Keratinocyte (primary cell): ENCODE results near the gene ICAM4. TPM values are rescaled to one million over a fixed set of nuclear protein-coding genes. Genes with fewer than 3 reads are reported as not detected.
A peak's percentile ranks its signal among the peaks of the same experiment; 100 is the strongest.

ENCODE experiments used
- DNase-seq: peaks from one replicate; pipeline ENCODE4 v3.0.0-alpha.2; 2011; ENCODE audit warnings: low read depth, missing footprints, low spot score
- FAIRE-seq: peaks from 2 replicates; lab custom pipeline; 2011; peaks lifted over from hg19 to GRCh38; lab: Jason Lieb, UNC
- H2AFZ ChIP-seq: 2 replicates; pipeline ENCODE4 v1.6.0; 2012; ENCODE audit warnings: low read length, control low read depth, inconsistent platforms; ENCODE audit not compliant: control insufficient read depth
- H3K27ac ChIP-seq: 2 replicates; pipeline ENCODE4 v1.5.1; 2011; ENCODE audit warnings: low read length; ENCODE audit not compliant: control insufficient read depth, insufficient read depth
- H3K27me3 ChIP-seq: 3 replicates; pipeline ENCODE4 v1.6.0; 2011; ENCODE audit warnings: low read length; ENCODE audit not compliant: control insufficient read depth, insufficient read depth; ENCODE audit errors: extremely low read depth
- H3K36me3 ChIP-seq, 2 experiments: 2 replicates in 1 of 2; 3 replicates in 1 of 2; pipeline ENCODE4 v1.5.1; 2011; ENCODE audit warnings: low read length in 2 of 2, mild to moderate bottlenecking in 1 of 2; ENCODE audit not compliant: control insufficient read depth in 2 of 2, insufficient read depth in 2 of 2; ENCODE audit errors: extremely low read depth in 1 of 2
- H3K4me1 ChIP-seq: 3 replicates; pipeline ENCODE4 v1.5.1; 2011; ENCODE audit warnings: low read length; ENCODE audit not compliant: control insufficient read depth, insufficient read depth; ENCODE audit errors: extremely low read depth
- H3K4me2 ChIP-seq: 3 replicates; pipeline ENCODE4 v1.6.0; 2011; ENCODE audit warnings: low read depth, low read length; ENCODE audit not compliant: control insufficient read depth, insufficient read depth; ENCODE audit errors: extremely low read depth
- H3K4me3 ChIP-seq, 3 experiments: fragments of 200-600 bp in 1 of 3; sonication (generic) in 1 of 3; 2 replicates in 2 of 3; 3 replicates in 1 of 3; pipeline ENCODE4 v1.5.1; 2011 to 2016; ENCODE audit warnings: low read length in 3 of 3, mild to moderate bottlenecking in 3 of 3, control low read depth in 2 of 3, inconsistent platforms in 1 of 3, low read depth in 1 of 3, mixed read lengths in 1 of 3, mixed run types in 1 of 3, moderate library complexity in 1 of 3; ENCODE audit not compliant: control insufficient read depth in 2 of 3, insufficient read depth in 2 of 3; ENCODE audit errors: extremely low read depth in 1 of 3
- H3K79me2 ChIP-seq: 2 replicates; pipeline ENCODE4 v1.6.0; 2012; ENCODE audit warnings: low read length; ENCODE audit not compliant: control insufficient read depth, insufficient read depth
- H3K9ac ChIP-seq: 3 replicates; pipeline ENCODE4 v1.6.0; 2011; ENCODE audit warnings: low read length; ENCODE audit not compliant: control insufficient read depth, insufficient read depth; ENCODE audit errors: extremely low read depth
- H3K9me1 ChIP-seq: 3 replicates; pipeline ENCODE4 v1.6.0; 2011; ENCODE audit warnings: low read length; ENCODE audit not compliant: control insufficient read depth, insufficient read depth; ENCODE audit errors: extremely low read depth
- H3K9me3 ChIP-seq: 2 replicates; pipeline ENCODE4 v1.5.1; 2012; ENCODE audit warnings: low read depth, low read length; ENCODE audit not compliant: control insufficient read depth
- H4K20me1 ChIP-seq: 3 replicates; pipeline ENCODE4 v1.6.0; 2011; ENCODE audit warnings: low read length; ENCODE audit not compliant: control insufficient read depth, insufficient read depth; ENCODE audit errors: extremely low read depth
- EZH2 ChIP-seq: IDR thresholded peaks from one replicate; pipeline ENCODE4 v1.6.1; 2012; ENCODE audit warnings: inconsistent platforms, mild to moderate bottlenecking, low read length, moderate library complexity
- dilution Hi-C: fragments of 300-500 bp; cut with MboI; formaldehyde crosslinking; loops from one replicate; pipeline ENCODE4 v1.7.0; 2020; ENCODE audit warnings: low sequenced_read_pairs; ENCODE audit not compliant: extremely low pct_ligation_motif_present
- polyA plus RNA-seq, 5 experiments: library from polyadenylated mRNA; depleted of rRNA in 3 of 5; stranded (reverse) in 3 of 5; stranded (forward) in 1 of 5; unstranded in 1 of 5; fragments of >200 nt; gene quantifications; 1 replicate in 1 of 5; 2 replicates in 3 of 5; 3 replicates in 1 of 5; pipeline versions ENCODE4 v1.2.1 to v1.2.3, GENCODE V29; 2011 to 2012; ENCODE audit warnings: missing spikeins in 2 of 5, low read depth in 1 of 5, low replicate concordance in 1 of 5
- TF ChIP-seq, protein P1 (sequence below), 3 experiments: IDR thresholded peaks in 1 of 3; conservative IDR thresholded peaks in 1 of 3; optimal IDR thresholded peaks in 1 of 3; 2 replicates in 2 of 3; 3 replicates in 1 of 3; pipeline versions ENCODE3 to v1.5.1; 2011; ENCODE audit warnings: low read length in 3 of 3, mild to moderate bottlenecking in 3 of 3, moderate library complexity in 2 of 3, control low read depth in 1 of 3, inconsistent platforms in 1 of 3; ENCODE audit not compliant: insufficient read depth in 2 of 3; ENCODE audit errors: extremely low read depth in 1 of 3

The ICAM4 gene
- polyA plus RNA-seq, 1 donor (not counting 4 experiments of a cell fraction or from before 2014, with no cell fraction given), result 0.25 TPM

GRCh38 chr19:10292206-10292788 is 5.5 kb downstream of the ICAM4 start:
- Histone ChIP-seq H3K4me2 (peak overlapping the region; percentile 90), H4K20me1 (no peaks in the 10 kb centered on the region), H3K4me1 (peaks cover 24% of the 10 kb centered on the region), H3K79me2 (no peaks in the 10 kb centered on the region), H2AFZ (peak overlapping the region; percentile 36), H3K9ac (no peak overlapping the region), H3K36me3 (no peaks in the 10 kb centered on the region), H3K9me1 (no peaks in the 10 kb centered on the region), H3K9me3 (no peaks in the 10 kb centered on the region), H3K27me3 (peaks cover 90% of the 10 kb centered on the region), H3K27ac (no peak overlapping the region), H3K4me3 (peak overlapping the region; percentile 31 to 66 (median 57))
- no peak for FAIRE-seq
- TF ChIP-seq, protein P1, sequence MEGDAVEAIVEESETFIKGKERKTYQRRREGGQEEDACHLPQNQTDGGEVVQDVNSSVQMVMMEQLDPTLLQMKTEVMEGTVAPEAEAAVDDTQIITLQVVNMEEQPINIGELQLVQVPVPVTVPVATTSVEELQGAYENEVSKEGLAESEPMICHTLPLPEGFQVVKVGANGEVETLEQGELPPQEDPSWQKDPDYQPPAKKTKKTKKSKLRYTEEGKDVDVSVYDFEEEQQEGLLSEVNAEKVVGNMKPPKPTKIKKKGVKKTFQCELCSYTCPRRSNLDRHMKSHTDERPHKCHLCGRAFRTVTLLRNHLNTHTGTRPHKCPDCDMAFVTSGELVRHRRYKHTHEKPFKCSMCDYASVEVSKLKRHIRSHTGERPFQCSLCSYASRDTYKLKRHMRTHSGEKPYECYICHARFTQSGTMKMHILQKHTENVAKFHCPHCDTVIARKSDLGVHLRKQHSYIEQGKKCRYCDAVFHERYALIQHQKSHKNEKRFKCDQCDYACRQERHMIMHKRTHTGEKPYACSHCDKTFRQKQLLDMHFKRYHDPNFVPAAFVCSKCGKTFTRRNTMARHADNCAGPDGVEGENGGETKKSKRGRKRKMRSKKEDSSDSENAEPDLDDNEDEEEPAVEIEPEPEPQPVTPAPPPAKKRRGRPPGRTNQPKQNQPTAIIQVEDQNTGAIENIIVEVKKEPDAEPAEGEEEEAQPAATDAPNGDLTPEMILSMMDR (optimal IDR thresholded peaks at IDR 0.05 in 1 of 3, IDR thresholded peaks at IDR 0.05 in 1 of 3, conservative IDR thresholded peaks at IDR 0.05 in 1 of 3; ENCODE audit: extremely low read depth in 1 of 3, insufficient read depth in 2 of 3, low read length in 3 of 3), result no peak
- no peak for TF ChIP-seq EZH2
- dilution Hi-C loops, result no loop called here
- DNase-seq, result no peak

DNA sequence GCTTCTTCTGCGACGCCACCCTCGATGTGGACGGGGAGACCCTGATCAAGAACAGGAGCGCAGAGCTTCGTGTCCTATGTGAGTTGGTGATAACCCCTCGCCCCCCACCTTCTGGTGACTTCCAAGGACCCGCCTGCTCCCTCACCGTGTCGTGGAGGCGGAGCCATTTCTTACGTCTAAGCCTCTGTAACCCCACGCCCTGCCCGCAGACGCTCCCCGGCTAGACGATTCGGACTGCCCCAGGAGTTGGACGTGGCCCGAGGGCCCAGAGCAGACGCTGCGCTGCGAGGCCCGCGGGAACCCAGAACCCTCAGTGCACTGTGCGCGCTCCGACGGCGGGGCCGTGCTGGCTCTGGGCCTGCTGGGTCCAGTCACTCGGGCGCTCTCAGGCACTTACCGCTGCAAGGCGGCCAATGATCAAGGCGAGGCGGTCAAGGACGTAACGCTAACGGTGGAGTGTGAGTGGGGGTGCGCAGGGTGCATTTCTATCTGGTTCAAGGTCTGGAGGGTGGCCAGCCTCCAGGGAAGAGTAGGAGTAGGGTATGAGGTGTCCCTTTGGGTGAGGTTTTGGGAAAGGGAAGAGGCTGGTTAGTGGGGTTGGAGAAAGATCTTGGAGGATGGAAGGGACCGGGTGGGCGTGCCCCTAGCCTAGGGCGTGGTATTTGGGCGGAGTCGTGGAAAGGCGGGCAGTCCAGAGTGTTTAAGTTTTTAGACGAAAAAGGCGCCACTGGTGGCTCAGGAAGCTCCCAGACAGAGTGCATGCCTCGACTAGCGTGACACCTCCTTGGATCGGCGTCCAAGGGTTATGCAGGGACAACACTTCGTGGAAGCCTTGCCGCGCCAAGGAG is 6.3 kb downstream of the ICAM4 start:
- no peaks in the 10 kb centered on the region for H3K36me3 ChIP-seq
- peaks cover 24% of the 10 kb centered on the region for H3K4me1 ChIP-seq
- H3K9me1 ChIP-seq, result no peaks in the 10 kb centered on the region
- H3K27ac ChIP-seq, result no peak overlapping the region
- H3K9me3 ChIP-seq, result no peaks in the 10 kb centered on the region
- H2AFZ ChIP-seq, result no peak overlapping the region
- H4K20me1 ChIP-seq, result no peaks in the 10 kb centered on the region
- no peak overlapping the region for H3K9ac ChIP-seq
- peak; percentile 60 for TF ChIP-seq EZH2
- TF ChIP-seq, protein P1 (optimal IDR thresholded peaks at IDR 0.05 in 1 of 3, IDR thresholded peaks at IDR 0.05 in 1 of 3, conservative IDR thresholded peaks at IDR 0.05 in 1 of 3; ENCODE audit: extremely low read depth in 1 of 3, insufficient read depth in 2 of 3, low read length in 3 of 3), result no peak
- peak overlapping the region in 2 of 3 experiments; percentile 57 to 66 for H3K4me3 ChIP-seq
- DNase-seq (no peak), FAIRE-seq (no peak)
- dilution Hi-C loops, result no loop called here
- H3K79me2 ChIP-seq, result no peaks in the 10 kb centered on the region
- H3K4me2 ChIP-seq, result peak overlapping the region; percentile 90
- peaks cover 84% of the 10 kb centered on the region for H3K27me3 ChIP-seq
